SK-MEL-5 (cell line): ENCODE data around the gene CDH11. TPM values are rescaled to one million over a fixed set of nuclear protein-coding genes. Genes with fewer than 3 reads are reported as not detected.

Experiments used
- DNase-seq: peaks from one replicate; pipeline ENCODE4 v3.0.0-alpha.2; 2016; ENCODE audit warnings: low read depth, low spot score
- in situ Hi-C: cut with HindIII; loops from 2 replicates; pipeline ENCODE4 v1.10.0; 2016; ENCODE audit warnings: low sequenced_read_pairs, high pct_unique_total_duplicates, low pct_unique_long_range_greater_than_20kb
- total RNA-seq: library from RNA; depleted of rRNA; stranded (reverse); fragments of >200 nt; shearing (Covaris generic); gene quantifications from 2 replicates; pipeline ENCODE4 v1.2.3, GENCODE V29; 2014

The CDH11 gene
- total RNA-seq, 1 experiment from 2014 or later, result not detected

GRCh38 chr16:65015599-65015998, 106.3 kb downstream of the CDH11 start:
- in situ Hi-C loops, result no loop called here
- DNase-seq, result no peak

- no peak for DNase-seq
- in situ Hi-C loops, result no loop called here
These were observed 109.5 kb downstream of the CDH11 start for GRCh38 chr16:65012357-65012756.

GRCh38 chr16:65010125-65010524, 111.7 kb downstream of the CDH11 start:
- in situ Hi-C loops, result no loop called here
- DNase-seq, result no peak

- no peak for DNase-seq
- in situ Hi-C loops, result no loop called here
These were observed 116.2 kb downstream of the CDH11 start for GRCh38 chr16:65005696-65006095.

- in situ Hi-C loops, result no loop called here
- no peak for DNase-seq
These were observed 117.3 kb downstream of the CDH11 start for GRCh38 chr16:65004570-65004969.

GRCh38 chr16:65003621-65004020, 118.2 kb downstream of the CDH11 start:
- no peak for DNase-seq

GRCh38 chr16:65002265-65002664, 119.6 kb downstream of the CDH11 start:
- in situ Hi-C loops, result no loop called here
- DNase-seq, result peak; percentile 14

More at GRCh38 chr16:65003621-65004020, 118.2 kb downstream of the CDH11 start:
- in situ Hi-C loops, result no loop called here

GRCh38 chr16:65000654-65001053, 121.2 kb downstream of the CDH11 start:
- in situ Hi-C loops, result no loop called here
- no peak for DNase-seq

GRCh38 chr16:64997751-64998150, 124.1 kb downstream of the CDH11 start:
- in situ Hi-C loops, result no loop called here
- no peak for DNase-seq

GRCh38 chr16:64997121-64997520, 124.7 kb downstream of the CDH11 start:
- DNase-seq, result no peak
- in situ Hi-C loops, result no loop called here

- no peak for DNase-seq
- in situ Hi-C loops, result no loop called here
These were observed 125.2 kb downstream of the CDH11 start for GRCh38 chr16:64996641-64997040.

GRCh38 chr16:64993464-64993863, 128.4 kb downstream of the CDH11 start:
- DNase-seq, result no peak
- in situ Hi-C loops, result no loop called here

GRCh38 chr16:64991001-64991400, 130.9 kb downstream of the CDH11 start:
- DNase-seq, result no peak
- in situ Hi-C loops, result no loop called here

- in situ Hi-C loops, result no loop called here
- DNase-seq, result peak; percentile 20
These were observed 131.8 kb downstream of the CDH11 start for GRCh38 chr16:64990101-64990500.

- in situ Hi-C loops, result no loop called here
- DNase-seq, result no peak
These were observed 132.8 kb downstream of the CDH11 start for GRCh38 chr16:64989050-64989449.

GRCh38 chr16:64983963-64984362, 137.9 kb downstream of the CDH11 start:
- in situ Hi-C loops, result no loop called here
- peak; percentile 76 for DNase-seq

- in situ Hi-C loops, result no loop called here
These were observed 138.6 kb downstream of the CDH11 start for GRCh38 chr16:64983231-64983630.

GRCh38 chr16:64982581-64982980, 139.3 kb downstream of the CDH11 start:
- in situ Hi-C loops, result no loop called here
- DNase-seq, result no peak

More at GRCh38 chr16:64983231-64983630, 138.6 kb downstream of the CDH11 start:
- DNase-seq, result no peak

- DNase-seq, result no peak
- in situ Hi-C loops, result no loop called here
These were observed 140.1 kb downstream of the CDH11 start for GRCh38 chr16:64981568-64982281.
